Measurements from ENCODE around the gene HCST. TPM values are rescaled to one million over a fixed set of nuclear protein-coding genes. Genes with fewer than 3 reads are reported as not detected.

HCST gene
- total RNA-seq, 3 donors from 2014 or later = 4.6 to 8.2 (median 7.9) TPM

DNA sequence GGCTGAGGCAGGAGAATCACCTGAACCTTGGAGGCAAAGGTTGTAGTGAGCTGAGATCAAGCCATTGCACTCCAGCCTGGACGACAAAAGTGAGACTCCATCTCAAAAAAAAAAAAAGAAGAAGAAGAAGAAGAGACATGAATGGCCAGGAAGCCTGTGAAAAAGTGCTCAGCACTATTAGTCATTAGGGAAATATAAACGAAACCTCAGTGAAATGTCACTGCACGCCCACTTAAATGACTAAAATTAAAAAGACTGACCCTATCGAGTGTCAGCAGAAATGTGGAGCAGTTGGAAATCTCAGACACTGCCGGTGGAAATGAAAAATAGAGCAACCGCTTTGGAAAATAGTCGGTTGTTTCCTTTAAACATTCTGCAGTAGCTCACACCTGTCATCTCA, 11.3 kb downstream of the HCST start:
- TF ChIP-seq, protein P1, sequence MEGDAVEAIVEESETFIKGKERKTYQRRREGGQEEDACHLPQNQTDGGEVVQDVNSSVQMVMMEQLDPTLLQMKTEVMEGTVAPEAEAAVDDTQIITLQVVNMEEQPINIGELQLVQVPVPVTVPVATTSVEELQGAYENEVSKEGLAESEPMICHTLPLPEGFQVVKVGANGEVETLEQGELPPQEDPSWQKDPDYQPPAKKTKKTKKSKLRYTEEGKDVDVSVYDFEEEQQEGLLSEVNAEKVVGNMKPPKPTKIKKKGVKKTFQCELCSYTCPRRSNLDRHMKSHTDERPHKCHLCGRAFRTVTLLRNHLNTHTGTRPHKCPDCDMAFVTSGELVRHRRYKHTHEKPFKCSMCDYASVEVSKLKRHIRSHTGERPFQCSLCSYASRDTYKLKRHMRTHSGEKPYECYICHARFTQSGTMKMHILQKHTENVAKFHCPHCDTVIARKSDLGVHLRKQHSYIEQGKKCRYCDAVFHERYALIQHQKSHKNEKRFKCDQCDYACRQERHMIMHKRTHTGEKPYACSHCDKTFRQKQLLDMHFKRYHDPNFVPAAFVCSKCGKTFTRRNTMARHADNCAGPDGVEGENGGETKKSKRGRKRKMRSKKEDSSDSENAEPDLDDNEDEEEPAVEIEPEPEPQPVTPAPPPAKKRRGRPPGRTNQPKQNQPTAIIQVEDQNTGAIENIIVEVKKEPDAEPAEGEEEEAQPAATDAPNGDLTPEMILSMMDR (IDR thresholded peaks at IDR 0.05) = no peak
- Histone ChIP-seq H3K36me3 (ENCODE audit: low read depth) (no peaks in the 10 kb centered on the region), H3K4me1 (ENCODE audit: low read depth) (no peaks in the 10 kb centered on the region), H3K9me3 (no peaks in the 10 kb centered on the region), H3K4me3 (no peak overlapping the region)
- ATAC-seq (no peak), DNase-seq (no peak)
- intact Hi-C loops (cut with DNase I, micrococcal nuclease) = no loop called here

DNA sequence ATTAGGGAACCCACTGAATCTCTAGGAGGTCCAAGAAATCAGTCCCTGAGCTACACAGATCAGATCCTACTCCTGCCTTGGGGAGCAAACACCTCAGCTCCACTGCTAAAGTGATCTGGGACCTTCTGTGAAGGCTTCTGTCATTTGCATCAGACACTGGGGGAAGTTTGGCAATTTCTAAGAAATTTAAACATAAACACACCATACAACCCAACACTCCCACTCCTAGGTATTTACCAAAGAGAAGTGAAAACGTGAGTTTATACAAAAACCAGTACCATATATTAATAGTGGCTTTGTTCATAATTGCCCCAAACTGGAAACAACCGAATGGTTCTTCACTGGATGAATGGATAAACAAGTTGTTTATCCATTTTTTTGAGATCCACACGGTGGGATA, 13.1 kb downstream of the HCST start:
- Histone ChIP-seq H3K4me1 (ENCODE audit: low read depth) (no peaks in the 10 kb centered on the region), H3K4me3 (no peak overlapping the region), H3K36me3 (ENCODE audit: low read depth) (no peaks in the 10 kb centered on the region), H3K9me3 (no peaks in the 10 kb centered on the region)
- DNase-seq (no peak), ATAC-seq (no peak)
- intact Hi-C loops (cut with DNase I, micrococcal nuclease) = no loop called here
- TF ChIP-seq, protein P1 (IDR thresholded peaks at IDR 0.05) = no peak

DNA sequence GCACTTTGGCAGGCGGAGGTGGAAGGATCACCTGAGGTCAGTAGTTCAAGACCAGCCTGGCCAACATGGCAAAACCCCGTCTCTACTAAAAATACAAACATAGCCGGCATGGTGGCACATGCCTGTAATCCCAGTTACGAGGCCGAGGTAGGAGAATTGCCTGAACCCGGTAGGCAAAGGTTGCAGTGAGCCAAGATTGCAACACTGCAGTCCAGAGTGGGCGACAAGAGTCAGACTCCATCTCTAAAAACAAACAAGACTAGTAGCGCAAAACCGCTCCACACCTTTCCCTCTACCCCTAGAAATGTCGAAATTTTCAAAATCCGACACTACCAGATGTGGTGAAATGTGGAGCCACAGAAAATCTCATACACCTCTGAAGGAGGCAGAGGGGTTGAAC, 17.0 kb downstream of the HCST start:
- no peaks in the 10 kb centered on the region for H3K4me1 ChIP-seq (ENCODE audit: low read depth)
- no peak for ATAC-seq
- DNase-seq = no peak
- no peak overlapping the region for H3K4me3 ChIP-seq
- TF ChIP-seq, protein P1 (IDR thresholded peaks at IDR 0.05) = no peak
- intact Hi-C loops (cut with DNase I, micrococcal nuclease) = no loop called here
- no peaks in the 10 kb centered on the region for H3K36me3 ChIP-seq (ENCODE audit: low read depth)
- H3K9me3 ChIP-seq = no peaks in the 10 kb centered on the region

DNA sequence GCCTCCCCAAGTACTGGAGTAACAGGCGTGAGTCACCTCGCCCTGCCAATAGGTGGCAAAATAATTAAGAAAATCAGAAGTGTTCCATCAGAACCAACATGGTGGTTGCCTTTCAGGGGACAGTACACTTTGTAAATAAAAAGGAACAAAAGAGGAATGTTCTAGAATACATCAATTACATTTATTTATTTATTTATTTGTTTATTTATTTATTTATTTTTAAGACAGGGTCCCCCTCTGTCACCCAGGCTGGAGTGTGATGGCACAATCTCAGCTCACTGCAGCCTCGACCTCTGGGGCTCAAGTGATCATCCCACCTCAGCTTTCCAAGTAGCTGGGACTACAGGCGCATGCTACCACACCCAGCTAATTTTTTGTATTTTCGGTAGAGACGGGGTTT, 18.7 kb downstream of the HCST start:
- DNase-seq = no peak
- no peak for ATAC-seq
- Histone ChIP-seq H3K4me3 (no peak overlapping the region), H3K9me3 (no peaks in the 10 kb centered on the region), H3K4me1 (ENCODE audit: low read depth) (no peaks in the 10 kb centered on the region), H3K36me3 (ENCODE audit: low read depth) (no peaks in the 10 kb centered on the region)
- intact Hi-C loops (cut with DNase I, micrococcal nuclease) = no loop called here
- TF ChIP-seq, protein P1 (IDR thresholded peaks at IDR 0.05) = no peak

DNA sequence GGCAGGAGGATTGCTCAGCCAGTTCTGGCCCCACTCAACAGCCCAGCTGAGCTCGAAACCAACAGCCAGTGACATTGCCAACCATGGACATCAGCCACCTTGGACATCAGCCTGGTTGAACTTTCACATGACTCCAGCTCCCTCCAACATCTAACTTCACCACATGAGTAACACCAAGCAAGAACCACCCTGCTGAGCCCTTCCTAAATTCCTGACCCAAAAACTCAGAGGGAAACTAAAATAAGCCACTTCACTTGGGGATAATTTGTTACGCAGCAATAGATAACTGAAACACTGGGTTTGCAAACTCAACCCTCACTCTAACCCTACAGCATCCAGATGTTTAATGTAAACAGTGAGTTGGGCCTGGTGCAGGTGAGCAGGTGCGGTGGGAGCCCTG, 23.2 kb downstream of the HCST start:
- TF ChIP-seq, protein P1 (IDR thresholded peaks at IDR 0.05) = no peak
- ATAC-seq (no peak), DNase-seq (no peak)
- Histone ChIP-seq H3K4me1 (ENCODE audit: low read depth) (no peaks in the 10 kb centered on the region), H3K4me3 (no peak overlapping the region), H3K9me3 (no peaks in the 10 kb centered on the region), H3K36me3 (ENCODE audit: low read depth) (no peaks in the 10 kb centered on the region)
- intact Hi-C loops (cut with DNase I, micrococcal nuclease) = no loop called here

DNA sequence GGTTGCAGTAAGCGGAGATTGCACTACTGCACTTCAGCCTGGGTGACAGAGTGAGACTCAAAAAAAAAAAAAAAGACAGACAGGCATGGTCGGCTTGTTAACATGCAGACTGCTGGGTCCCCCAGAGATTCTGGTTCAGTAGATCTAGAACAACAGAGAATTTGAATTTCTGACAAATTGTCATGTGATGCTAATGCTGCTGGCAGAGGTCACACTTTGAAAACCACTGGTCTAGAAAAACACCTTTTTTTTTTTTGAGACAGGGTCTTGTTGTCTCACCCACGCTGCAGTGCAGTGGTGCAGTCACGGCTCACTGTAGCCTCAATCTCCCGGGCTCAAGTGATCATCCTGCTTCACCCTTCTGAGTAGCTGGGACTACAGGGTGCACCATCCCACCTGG, 26.2 kb downstream of the HCST start:
- DNase-seq = no peak
- intact Hi-C loops (cut with DNase I, micrococcal nuclease) = no loop called here
- ATAC-seq = no peak
- H3K4me1 ChIP-seq (ENCODE audit: low read depth) = peaks cover 7% of the 10 kb centered on the region
- no peaks in the 10 kb centered on the region for H3K36me3 ChIP-seq (ENCODE audit: low read depth)
- H3K4me3 ChIP-seq = no peak overlapping the region
- TF ChIP-seq, protein P1 (IDR thresholded peaks at IDR 0.05) = no peak
- H3K9me3 ChIP-seq = no peaks in the 10 kb centered on the region

Measured in mucosa of descending colon (tissue), 3 donors.